Testis (tissue), 3 donors: Measurements from ENCODE around the gene CAPN9. TPM values are rescaled to one million over a fixed set of nuclear protein-coding genes. Genes with fewer than 3 reads are reported as not detected.

Experiments
- DNase-seq: peaks from one replicate; pipeline ENCODE4 v3.0.0-alpha.2; 2019
- H3K27ac ChIP-seq, 2 donors: fragments of 200-600 bp; sonication (generic); one replicate each; pipeline ENCODE4 v1.5.1; 2019
- H3K27me3 ChIP-seq: fragments of 200-600 bp; sonication (generic); one replicate; pipeline ENCODE4 v1.5.1; 2019
- H3K36me3 ChIP-seq: fragments of 200-600 bp; sonication (generic); one replicate; pipeline ENCODE4 v1.5.1; 2017; ENCODE audit warnings: low read depth; ENCODE audit errors: missing control alignments
- H3K4me1 ChIP-seq: fragments of 200-600 bp; sonication (generic); one replicate; pipeline ENCODE4 v1.5.1; 2019
- H3K4me3 ChIP-seq, 2 donors: fragments of 200-600 bp; sonication (generic); one replicate each; pipeline ENCODE4 v1.5.1; 2017 to 2019
- H3K9me3 ChIP-seq: fragments of 200-600 bp; sonication (generic); one replicate; pipeline ENCODE4 v1.5.1; 2017
- CTCF ChIP-seq, 3 experiments: fragments of 450-650 bp in 2 of 3; fragments of 200-600 bp in 1 of 3; sonication (generic) in 1 of 3; IDR thresholded peaks; one replicate each; pipeline ENCODE4 v1.5.1; 2016 to 2019; ENCODE audit warnings: antibody characterized with exemption in 3 of 3, mild to moderate bottlenecking in 2 of 3, moderate library complexity in 1 of 3
- POLR2A ChIP-seq: fragments of 450-650 bp; IDR thresholded peaks from one replicate; pipeline ENCODE4 v1.6.1; 2017; ENCODE audit warnings: antibody characterized with exemption, mild to moderate bottlenecking, moderate library complexity
- WGBS, 2 donors: methylation state at CpG; one replicate each; pipeline ENCODE4 v1.1.5; 2018; 5-methylcytosine and 5-hydroxymethylcytosine counted together
- intact Hi-C: fragments of 100-400 bp; cut with DNase I; formaldehyde crosslinking; loops from one replicate; pipeline ENCODE4 v1.15.1; 2023; ENCODE audit warnings: low total_unique reads
- polyA plus RNA-seq: library from polyadenylated mRNA; stranded (reverse); fragments of 350-450 nt; fragmentation: Illumina TruSeq; extraction: RNeasy Lipid Tissue Mini Kit (QIAGEN cat#74804); gene quantifications from one replicate; pipeline ENCODE4 v1.2.3, GENCODE V29; 2014; ENCODE audit warnings: low read depth, low replicate concordance; ENCODE audit not compliant: insufficient read depth
- total RNA-seq, 2 donors: library from RNA; depleted of rRNA; stranded (reverse); fragments of >200 nt; gene quantifications; one replicate each; pipeline ENCODE4 v1.2.3, GENCODE V29; 2016

Gene CAPN9
- total and polyA plus RNA-seq, 3 donors from 2014 or later = 0.16 to 0.34 (median 0.25) TPM

GRCh38 chr1:230793463-230793745 is 46.2 kb downstream of the CAPN9 start:
- intact Hi-C loops = no loop called here
- 89 to 93% methylated on average over 9 of the region's 9 CpGs for WGBS, 2 donors
- no peak overlapping the region for H3K27ac ChIP-seq

GRCh38 chr1:230794431-230794830 is 47.2 kb downstream of the CAPN9 start:
- Histone ChIP-seq H3K27me3 (no peaks in the 10 kb centered on the region), H3K36me3 (no peaks in the 10 kb centered on the region), H3K9me3 (no peaks in the 10 kb centered on the region), H3K4me1 (no peaks in the 10 kb centered on the region), H3K4me3 (no peak overlapping the region), H3K27ac (no peak overlapping the region)
- intact Hi-C loops = no loop called here
- no peak for DNase-seq
- TF ChIP-seq POLR2A = no peak
- no peak for TF ChIP-seq CTCF (IDR thresholded peaks at IDR 0.05)
- WGBS, 2 donors = 62 to 72% methylated on average over 5 of the region's 5 CpGs

More at GRCh38 chr1:230793463-230793745, 46.2 kb downstream of the CAPN9 start:
- Histone ChIP-seq H3K4me3 (no peak overlapping the region), H3K4me1 (no peaks in the 10 kb centered on the region), H3K27me3 (no peaks in the 10 kb centered on the region), H3K36me3 (no peaks in the 10 kb centered on the region), H3K9me3 (no peaks in the 10 kb centered on the region)
- TF ChIP-seq POLR2A = no peak
- no peak for TF ChIP-seq CTCF (IDR thresholded peaks at IDR 0.05)
- no peak for DNase-seq

GRCh38 chr1:230794871-230795605 is 47.9 kb downstream of the CAPN9 start:
- DNase-seq = no peak
- Histone ChIP-seq H3K36me3 (no peaks in the 10 kb centered on the region), H3K27me3 (no peaks in the 10 kb centered on the region), H3K4me3 (no peak overlapping the region), H3K9me3 (no peaks in the 10 kb centered on the region), H3K4me1 (no peaks in the 10 kb centered on the region), H3K27ac (no peak overlapping the region)
- intact Hi-C loops = no loop called here
- TF ChIP-seq CTCF (IDR thresholded peaks at IDR 0.05) (no peak), POLR2A (no peak)
- WGBS, 2 donors = 85 to 87% methylated on average over 14 to 19 of the region's 19 CpGs

- intact Hi-C loops = no loop called here
- H3K27ac ChIP-seq = no peak overlapping the region
- TF ChIP-seq CTCF (IDR thresholded peaks at IDR 0.05) (no peak), POLR2A (no peak)
- WGBS, 2 donors = 59 to 61% methylated on average over 2 of the region's 2 CpGs
- no peaks in the 10 kb centered on the region for H3K9me3 ChIP-seq
- H3K27me3 ChIP-seq = no peaks in the 10 kb centered on the region
- H3K4me3 ChIP-seq = no peak overlapping the region
- DNase-seq = no peak
- H3K4me1 ChIP-seq = no peaks in the 10 kb centered on the region
- no peaks in the 10 kb centered on the region for H3K36me3 ChIP-seq
Measured at GRCh38 chr1:230796626-230797025, 49.4 kb downstream of the CAPN9 start.

GRCh38 chr1:230797376-230797920 is 50.3 kb downstream of the CAPN9 start:
- Histone ChIP-seq H3K9me3 (no peaks in the 10 kb centered on the region), H3K27me3 (no peaks in the 10 kb centered on the region), H3K4me3 (no peak overlapping the region), H3K27ac (no peak overlapping the region), H3K36me3 (no peaks in the 10 kb centered on the region), H3K4me1 (no peaks in the 10 kb centered on the region)
- WGBS, 2 donors = 79 to 83% methylated on average over 7 to 13 of the region's 13 CpGs
- intact Hi-C loops = no loop called here
- DNase-seq = no peak
- TF ChIP-seq CTCF (IDR thresholded peaks at IDR 0.05) (no peak), POLR2A (no peak)
